ENCODE data around the gene DPEP2. TPM values are rescaled to one million over a fixed set of nuclear protein-coding genes. Genes with fewer than 3 reads are reported as not detected.
A peak's percentile ranks its signal among the peaks of the same experiment; 100 is the strongest.

The DPEP2 gene
- total and polyA plus RNA-seq, 2 of the 13 experiments (the other 11 are each of a cell fraction or from before 2014, with no cell fraction given): 0.18 TPM; not detected in 1

GRCh38 chr16:67943619-67944504, 55.4 kb downstream of the DPEP2 start, which contains the start of gene LCAT (continued):
- no peak for TF ChIP-seq ZNF383 (CRISPR knock-in tag; IDR thresholded peaks at IDR 0.05; ENCODE audit: borderline replicate concordance)
- no peak; the same call in 1 of the 2 replicates for TF ChIP-seq ZBTB42 (CRISPR knock-in tag; IDR thresholded peaks at IDR 0.05)
- no peak for TF ChIP-seq ZNF7 (CRISPR knock-in tag; IDR thresholded peaks at IDR 0.05)
- TF ChIP-seq LCORL (IDR thresholded peaks at IDR 0.05): no peak
- TF ChIP-seq LCORL (CRISPR knock-in tag; IDR thresholded peaks at IDR 0.05): no peak; the same call in 1 of the 2 replicates
- TF ChIP-seq CHD2 (IDR thresholded peaks at IDR 0.05; ENCODE audit: low read depth, low read length): no peak
- TF ChIP-seq DBP (CRISPR knock-in tag; IDR thresholded peaks at IDR 0.05; ENCODE audit: not compliant biosample characterization): no peak
- peak; percentile 92; the same call in 1 of the 2 replicates for TF ChIP-seq ZNF235 (CRISPR knock-in tag; IDR thresholded peaks at IDR 0.05; ENCODE audit: borderline replicate concordance)
- no peak; the same call in 1 of the 2 replicates for TF ChIP-seq HINFP (CRISPR knock-in tag; IDR thresholded peaks at IDR 0.05; ENCODE audit: low read depth)
- TF ChIP-seq SP5 (CRISPR knock-in tag; IDR thresholded peaks at IDR 0.05; ENCODE audit: borderline replicate concordance, low read depth): peak; percentile 93
- TF ChIP-seq E2F5 (CRISPR knock-in tag; conservative IDR thresholded peaks at IDR 0.05): peak; percentile 58; the same call in 1 of the 2 replicates
- TF ChIP-seq ZNF557 (CRISPR knock-in tag; IDR thresholded peaks at IDR 0.05): no peak
- peak; percentile 2; the same call in 1 of the 2 replicates for TF ChIP-seq ZSCAN21 (CRISPR knock-in tag; IDR thresholded peaks at IDR 0.05; ENCODE audit: borderline replicate concordance)
- TF ChIP-seq ZNF317 (CRISPR knock-in tag; IDR thresholded peaks at IDR 0.05): no peak
- peak; percentile 69; the same call in 1 of the 2 replicates for TF ChIP-seq NRL (CRISPR knock-in tag; IDR thresholded peaks at IDR 0.05; ENCODE audit: borderline replicate concordance)
- TF ChIP-seq ZBTB4 (CRISPR knock-in tag; IDR thresholded peaks at IDR 0.05; ENCODE audit: borderline replicate concordance): peak; percentile 63; the same call in 1 of the 2 replicates
- TF ChIP-seq ZMYM2 (CRISPR knock-in tag; IDR thresholded peaks at IDR 0.05): peak; percentile 74; the same call in 1 of the 2 replicates
- no peak for TF ChIP-seq HNRNPLL (IDR thresholded peaks at IDR 0.05; ENCODE audit: low read depth, low read length, poor library complexity, severe bottlenecking)
- TF ChIP-seq ZNF879 (CRISPR knock-in tag; IDR thresholded peaks at IDR 0.05): 0 out of 2 replicates have a peak, but pooled peaks have one; percentile 71
- TF ChIP-seq SIX1 (CRISPR knock-in tag; IDR thresholded peaks at IDR 0.05; ENCODE audit: borderline replicate concordance): no peak
- TF ChIP-seq ZNF550 (CRISPR knock-in tag; IDR thresholded peaks at IDR 0.05; ENCODE audit: borderline replicate concordance): no peak

Measured in HepG2 (cell line).